Neural progenitor cell (in vitro differentiated cells): ENCODE measurements around the gene GDF2. TPM values are rescaled to one million over a fixed set of nuclear protein-coding genes. Genes with fewer than 3 reads are reported as not detected.
A peak's percentile ranks its signal among the peaks of the same experiment; 100 is the strongest.

Source experiments
- DNase-seq: peaks from one replicate; pipeline ENCODE4 v3.0.0-alpha.2; 2016; ENCODE audit warnings: low spot score
- H2AFZ ChIP-seq: fragments of 200-600 bp; sonication (generic); replicated peaks from 2 replicates; pipeline ENCODE4 v1.6.1; 2016; ENCODE audit warnings: antibody characterized with exemption
- H3F3A ChIP-seq: fragments of 200-600 bp; sonication (generic); 2 replicates; pipeline ENCODE4 v1.6.1; 2016; ENCODE audit warnings: antibody characterized with exemption, low read depth
- H3K27ac ChIP-seq: fragments of 200-600 bp; sonication (generic); 2 replicates; pipeline ENCODE4 v1.5.1; 2016; ENCODE audit warnings: mild to moderate bottlenecking
- H3K27me3 ChIP-seq: fragments of 200-600 bp; sonication (generic); 2 replicates; pipeline ENCODE4 v1.6.1; 2016; ENCODE audit warnings: mild to moderate bottlenecking, moderate library complexity
- H3K36me3 ChIP-seq: fragments of 200-600 bp; sonication (generic); 2 replicates; pipeline ENCODE4 v1.5.1; 2016
- H3K4me1 ChIP-seq: fragments of 200-600 bp; sonication (generic); 2 replicates; pipeline ENCODE4 v1.6.1; 2016; ENCODE audit warnings: mixed run types
- H3K4me2 ChIP-seq: fragments of 200-600 bp; sonication (generic); 2 replicates; pipeline ENCODE4 v1.6.1; 2016
- H3K4me3 ChIP-seq: fragments of 200-600 bp; sonication (generic); 2 replicates; pipeline ENCODE4 v1.5.1; 2016
- H3K79me2 ChIP-seq: fragments of 200-600 bp; sonication (generic); 2 replicates; pipeline ENCODE4 v1.6.1; 2016; ENCODE audit warnings: low read depth
- H3K9ac ChIP-seq: fragments of 200-600 bp; sonication (generic); 2 replicates; pipeline ENCODE4 v1.6.1; 2016
- H3K9me3 ChIP-seq: fragments of 200-600 bp; sonication (generic); 2 replicates; pipeline ENCODE4 v1.5.1; 2016; ENCODE audit warnings: low read depth
- H4K20me1 ChIP-seq: fragments of 200-600 bp; sonication (generic); 2 replicates; pipeline ENCODE4 v1.6.1; 2016; ENCODE audit warnings: low read depth
- H3K27ac Mint-ChIP-seq: 3 replicates; pipeline ENCODE4 v1.8.0; 2021; ENCODE audit warnings: mixed read lengths
- H3K27me3 Mint-ChIP-seq: 2 replicates; pipeline ENCODE4 v1.8.0; 2022; ENCODE audit warnings: low read depth, mild to moderate bottlenecking, inconsistent platforms, moderate library complexity, mixed read lengths; ENCODE audit not compliant: insufficient read depth
- H3K36me3 Mint-ChIP-seq: 3 replicates; pipeline ENCODE4 v1.8.0; 2021; ENCODE audit warnings: mixed read lengths
- H3K4me1 Mint-ChIP-seq: 3 replicates; pipeline ENCODE4 v1.8.0; 2021; ENCODE audit warnings: mixed read lengths
- H3K4me3 Mint-ChIP-seq: 3 replicates; pipeline ENCODE4 v1.8.0; 2021; ENCODE audit warnings: mild to moderate bottlenecking, moderate library complexity, mixed read lengths
- H3K9me3 Mint-ChIP-seq: 3 replicates; pipeline ENCODE4 v1.8.0; 2020; ENCODE audit warnings: mixed read lengths
- CTCF ChIP-seq: fragments of 200-600 bp; sonication (generic); IDR thresholded peaks from 2 replicates; pipeline ENCODE4 v1.5.1; 2017; ENCODE audit warnings: antibody characterized with exemption, mild to moderate bottlenecking
- EZH2 ChIP-seq: fragments of 200-600 bp; sonication (generic); IDR thresholded peaks from 2 replicates; pipeline ENCODE4 v1.6.1; 2017; ENCODE audit warnings: antibody characterized with exemption, mild to moderate bottlenecking, moderate library complexity
- EZH2phosphoT487 ChIP-seq: fragments of 200-600 bp; sonication (generic); IDR thresholded peaks from 2 replicates; pipeline ENCODE4 v1.6.1; 2017; ENCODE audit warnings: antibody characterized with exemption
- total RNA-seq: library from RNA; depleted of rRNA; stranded (reverse); fragments of >200 nt; gene quantifications from 2 replicates; pipeline ENCODE4 v1.2.3, GENCODE V29; 2015; ENCODE audit warnings: low replicate concordance

The GDF2 gene
- 0.19 TPM in 1 of 2 replicates, not detected in the other for total RNA-seq

- Histone ChIP-seq H3K4me2 (no peak within 1 kb of the TSS), H3K4me3 (no peak within 1 kb of the TSS), H2AFZ (no peak within 1 kb of the TSS), H3K27me3 (no peaks in the 10 kb centered on the region), H3K9ac (no peak within 1 kb of the TSS), H3K36me3 (no peaks in the 10 kb centered on the region), H3K4me1 (no peaks in the 10 kb centered on the region), H3K9me3 (no peaks in the 10 kb centered on the region), H4K20me1 (no peaks in the 10 kb centered on the region), H3K79me2 (no peaks in the 10 kb centered on the region), H3K27ac (no peak within 1 kb of the TSS), H3F3A (no peaks in the 10 kb centered on the region)
- peaks cover 10% of the 10 kb centered on the region for H3K4me1 Mint-ChIP-seq
- peaks cover 1% of the 10 kb centered on the region for H3K36me3 Mint-ChIP-seq
- H3K27me3 Mint-ChIP-seq = no peaks in the 10 kb centered on the region
- H3K27ac Mint-ChIP-seq = peak within 1 kb of the TSS; percentile 79
- no peak for TF ChIP-seq CTCF
- TF ChIP-seq EZH2 = no peak
- no peak for TF ChIP-seq EZH2phosphoT487
- no peak for DNase-seq
- no peak within 1 kb of the TSS for H3K4me3 Mint-ChIP-seq
- peaks cover 3% of the 10 kb centered on the region for H3K9me3 Mint-ChIP-seq
These were observed at the start of gene GDF2 for GRCh38 chr10:47322300-47323061. GDF2 (plus strand) TSS chr10:47322454; CDS start chr10:47322669, 215 bp downstream.

GRCh38 chr10:47276071-47276470 lies 46.2 kb upstream of the GDF2 start:
- Mint-ChIP-seq H3K4me1 (peaks cover 4% of the 10 kb centered on the region), H3K36me3 (no peaks in the 10 kb centered on the region), H3K27ac (no peak overlapping the region), H3K4me3 (no peak overlapping the region), H3K27me3 (peaks cover 5% of the 10 kb centered on the region), H3K9me3 (peaks cover 20% of the 10 kb centered on the region)
- Histone ChIP-seq H4K20me1 (no peaks in the 10 kb centered on the region), H3K4me1 (peaks cover 12% of the 10 kb centered on the region), H3F3A (peaks cover 13% of the 10 kb centered on the region), H3K36me3 (peaks cover 6% of the 10 kb centered on the region), H3K9ac (no peak overlapping the region), H3K4me3 (no peak overlapping the region), H3K9me3 (peaks cover 15% of the 10 kb centered on the region), H3K27me3 (no peaks in the 10 kb centered on the region), H2AFZ (no peak overlapping the region), H3K4me2 (peak overlapping the region; percentile 14), H3K79me2 (no peaks in the 10 kb centered on the region), H3K27ac (peak overlapping the region; percentile 55)
- DNase-seq = no peak
- TF ChIP-seq CTCF (no peak), EZH2 (no peak), EZH2phosphoT487 (no peak)

- no peak overlapping the region for H2AFZ ChIP-seq
- no peak overlapping the region for H3K4me3 Mint-ChIP-seq
- no peak overlapping the region for H3K27ac Mint-ChIP-seq
- H3K27ac ChIP-seq = no peak overlapping the region
- H4K20me1 ChIP-seq = no peaks in the 10 kb centered on the region
- H3K4me1 Mint-ChIP-seq = peaks cover 4% of the 10 kb centered on the region
- H3K36me3 Mint-ChIP-seq = no peaks in the 10 kb centered on the region
- peaks cover 5% of the 10 kb centered on the region for H3K27me3 Mint-ChIP-seq
- peaks cover 6% of the 10 kb centered on the region for H3K36me3 ChIP-seq
- peaks cover 15% of the 10 kb centered on the region for H3K9me3 ChIP-seq
- peaks cover 13% of the 10 kb centered on the region for H3F3A ChIP-seq
- H3K4me2 ChIP-seq = no peak overlapping the region
- H3K9ac ChIP-seq = no peak overlapping the region
- no peaks in the 10 kb centered on the region for H3K27me3 ChIP-seq
- TF ChIP-seq EZH2 = no peak
- no peak for TF ChIP-seq EZH2phosphoT487
- TF ChIP-seq CTCF = no peak
- H3K4me3 ChIP-seq = no peak overlapping the region
- H3K4me1 ChIP-seq = peaks cover 12% of the 10 kb centered on the region
- no peaks in the 10 kb centered on the region for H3K79me2 ChIP-seq
- no peak for DNase-seq
- peaks cover 20% of the 10 kb centered on the region for H3K9me3 Mint-ChIP-seq
These were observed 45.5 kb upstream of the GDF2 start for GRCh38 chr10:47276576-47277351.
